Left ventricle myocardium superior (tissue), 1 donor: ENCODE measurements around the gene TSPAN12. TPM values are rescaled to one million over a fixed set of nuclear protein-coding genes. Genes with fewer than 3 reads are reported as not detected.
"Not testable (repeated sequence)": the region's sequence is repeated elsewhere in the genome, so short reads cannot be mapped to it uniquely, and the experiment has no call there.

ENCODE experiments used
- ATAC-seq: fragments of 200-7000 bp; cut with Tn5 transposase; one replicate; pipeline ENCODE4 v1.9.1; 2020; ENCODE audit warnings: mild to moderate bottlenecking, moderate library complexity
- DNase-seq: peaks from one replicate; pipeline ENCODE4 v3.0.0-alpha.2; 2020
- intact Hi-C: fragments of 100-400 bp; cut with micrococcal nuclease; formaldehyde crosslinking; loops from one replicate; pipeline ENCODE4 v1.11.0; 2022
- long read RNA-seq: library from polyadenylated mRNA; unstranded; transcript quantifications from one replicate; pipeline ENCODE4 v2.0.0, GENCODE V29; 2021
- total RNA-seq: library from RNA; stranded (reverse); fragmentation: NEBNext Ultra II Directional; extraction: Animal tissue kit (Norgen Biotek cat#: 25700); gene quantifications from one replicate; pipeline ENCODE4 v1.2.1, GENCODE V29; 2021
- donor health status: DM: no; HTN: yes; CAD: no; lungs with severe emphysema.

TSPAN12 gene
- total RNA-seq: 69.0 TPM
- long read RNA-seq, transcript TSPAN12-201 (8 exons, 2,798 nt): major isoform, 115 of 160 reads
- long read RNA-seq, partial matches to known transcripts: 16 of 160 reads
- long read RNA-seq, other reads (novel, unspliced or antisense): 29 of 160 reads

GRCh38 chr7:120857588-120858573 lies at the start of gene TSPAN12:
Gene TSPAN12 (minus strand): TSS chr7:120858144. CDS start chr7:120856763, 1,381 bp downstream.
- intact Hi-C loops: loop anchor here (10.0 kb wide), 1 partner anchor 53 kb away; no protein-coding TSS in a partner anchor
- ATAC-seq (peak; percentile 95), DNase-seq (peak; percentile 92)

DNA sequence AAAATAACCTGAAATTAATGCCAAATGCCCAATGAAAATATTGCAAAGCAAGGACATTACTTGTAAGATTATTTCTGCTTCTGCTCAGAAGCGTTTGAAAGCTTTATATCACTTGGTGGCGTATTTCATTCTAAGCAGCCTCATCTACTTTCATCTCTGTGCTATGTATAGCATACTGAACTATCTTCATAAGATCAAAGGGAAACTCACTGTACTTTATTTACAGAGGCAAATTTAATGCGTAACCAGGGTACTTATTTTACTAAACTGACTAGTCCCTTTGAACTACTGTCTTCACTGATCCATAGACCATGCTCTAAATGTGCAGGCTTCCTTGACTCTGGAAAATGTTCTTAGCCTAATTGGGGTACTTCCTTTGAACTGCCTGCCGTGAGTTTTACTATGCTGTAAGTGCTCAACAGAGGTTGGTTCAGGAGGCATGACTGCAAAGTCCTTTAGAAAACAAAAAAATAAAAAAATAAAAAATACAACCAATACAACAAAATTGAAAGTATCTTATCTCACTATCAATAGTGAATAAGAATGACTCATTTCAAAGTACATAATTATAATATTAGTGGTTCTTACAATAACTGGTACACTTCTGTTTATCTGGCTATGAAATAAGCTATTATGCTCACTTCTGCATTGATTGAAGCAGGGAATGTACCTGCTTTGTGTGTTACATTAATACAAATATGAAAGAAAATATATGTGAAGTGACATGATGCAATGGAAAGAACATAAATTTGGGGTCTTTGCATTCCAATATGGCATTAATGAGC lies 41.0 kb upstream of the TSPAN12 start:
- no peak for ATAC-seq
- intact Hi-C loops: no loop called here
- no peak for DNase-seq

DNA sequence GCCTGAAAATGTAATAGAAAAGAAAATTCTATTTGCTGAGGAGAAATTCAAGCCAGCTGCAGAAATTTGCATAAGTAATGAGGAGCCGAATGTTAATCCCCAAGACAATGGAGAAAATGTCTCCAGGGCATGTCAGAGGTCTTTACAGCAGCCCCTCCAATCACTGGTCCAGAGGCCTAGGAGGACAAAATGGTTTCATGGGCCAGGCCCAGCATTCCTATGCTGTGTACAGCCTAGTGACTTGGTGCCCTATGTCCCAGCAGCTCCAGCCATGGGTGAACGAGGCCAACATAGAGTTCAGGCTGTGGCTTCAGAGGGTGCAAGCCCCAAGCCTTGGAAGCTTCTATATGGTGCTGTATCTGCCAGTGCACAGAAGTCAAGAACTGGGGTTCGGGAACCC lies 37.3 kb upstream of the TSPAN12 start:
- DNase-seq, ATAC-seq, intact Hi-C loops: not testable (repeated sequence)

- DNase-seq, intact Hi-C loops, ATAC-seq: not testable (repeated sequence)
Measured at GRCh38 chr7:120885602-120886001, 27.7 kb upstream of the TSPAN12 start.

GRCh38 chr7:120877701-120878100 lies 19.8 kb upstream of the TSPAN12 start:
- ATAC-seq: no peak
- intact Hi-C loops: no loop called here
- no peak for DNase-seq

DNA sequence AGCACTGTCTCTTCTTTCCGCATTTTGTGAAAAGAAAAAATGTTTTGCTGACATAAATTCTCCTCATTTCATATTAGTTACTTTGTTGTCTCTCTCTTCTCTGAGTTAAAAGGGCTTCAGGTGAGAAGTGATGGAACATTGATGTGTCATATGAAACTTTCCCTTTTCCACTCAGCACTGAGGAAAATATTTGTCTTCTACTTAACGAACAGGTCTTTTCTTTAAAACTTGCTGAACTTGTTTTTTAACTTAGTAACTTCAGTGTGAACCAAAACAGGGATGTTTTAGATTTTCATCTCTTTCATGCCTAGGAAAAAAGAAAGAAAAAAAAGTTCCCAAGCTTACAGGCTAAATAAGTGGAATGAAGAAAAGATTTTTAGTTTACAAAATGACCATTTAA lies 19.0 kb upstream of the TSPAN12 start:
- ATAC-seq (no peak), DNase-seq (no peak)
- intact Hi-C loops: no loop called here

DNA sequence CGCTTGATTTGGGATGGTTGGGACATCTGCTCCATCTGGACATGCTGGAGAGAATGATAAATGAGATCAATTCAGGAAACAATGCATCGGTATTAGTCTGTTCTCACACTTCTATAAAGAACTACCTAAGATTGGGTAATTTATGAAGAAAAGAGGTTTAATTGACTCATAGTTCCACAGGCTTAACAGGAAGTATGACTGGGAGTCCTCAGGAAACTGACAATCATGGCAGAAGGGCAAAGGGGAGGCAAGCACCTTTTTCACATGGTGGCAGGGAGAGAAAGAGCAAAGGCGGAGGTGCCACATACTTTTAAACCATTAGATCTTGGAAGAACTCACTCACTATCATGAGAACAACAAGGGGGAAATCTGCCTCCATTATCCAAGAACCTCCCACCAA lies 16.8 kb upstream of the TSPAN12 start:
- no peak for DNase-seq
- intact Hi-C loops: no loop called here
- no peak for ATAC-seq

DNA sequence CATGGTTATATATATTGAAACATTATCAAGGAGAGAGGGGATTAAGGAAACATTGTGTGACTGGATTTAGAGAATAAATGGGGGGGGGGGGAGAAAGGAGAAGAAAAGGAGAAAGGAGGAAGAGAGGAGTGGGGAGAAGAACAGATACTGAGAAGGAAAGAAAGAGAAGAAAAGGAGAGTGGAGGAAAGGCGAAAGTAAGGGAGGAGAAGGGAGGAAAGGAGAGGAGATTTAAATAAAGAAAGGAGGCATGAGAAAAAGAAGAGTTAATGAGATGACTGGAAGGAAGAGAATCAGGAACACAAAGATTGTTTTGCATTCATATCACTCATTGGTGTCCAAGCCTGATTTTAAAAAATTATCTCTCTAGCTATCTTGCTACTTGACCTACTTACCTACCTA lies 16.1 kb upstream of the TSPAN12 start:
- intact Hi-C loops: no loop called here
- no peak for ATAC-seq
- no peak for DNase-seq

DNA sequence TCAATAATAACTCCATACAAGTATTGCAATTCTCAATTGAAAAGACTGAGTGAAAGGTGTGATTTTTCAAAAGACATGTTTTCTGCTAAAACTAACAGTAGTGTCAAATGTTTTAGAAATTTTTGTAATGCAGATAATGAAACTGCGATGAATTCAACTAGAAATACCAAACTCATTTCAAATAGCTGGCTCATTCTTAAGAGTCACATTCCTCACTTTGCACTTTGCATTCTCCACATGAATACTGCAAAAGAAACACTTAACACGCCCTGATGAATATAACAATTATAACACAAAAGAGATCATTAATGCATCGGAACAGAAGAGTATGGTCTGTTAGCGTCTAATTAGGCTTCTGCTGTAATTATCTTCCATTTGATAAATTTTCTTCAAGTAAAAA lies 15.5 kb upstream of the TSPAN12 start:
- no peak for ATAC-seq
- no peak for DNase-seq
- intact Hi-C loops: no loop called here

- ATAC-seq (no peak), DNase-seq (no peak)
- intact Hi-C loops: no loop called here
Measured at GRCh38 chr7:120869700-120870099, 11.8 kb upstream of the TSPAN12 start.

GRCh38 chr7:120867932-120868331 lies 10.0 kb upstream of the TSPAN12 start:
- DNase-seq (no peak), ATAC-seq (no peak)
- intact Hi-C loops: no loop called here

DNA sequence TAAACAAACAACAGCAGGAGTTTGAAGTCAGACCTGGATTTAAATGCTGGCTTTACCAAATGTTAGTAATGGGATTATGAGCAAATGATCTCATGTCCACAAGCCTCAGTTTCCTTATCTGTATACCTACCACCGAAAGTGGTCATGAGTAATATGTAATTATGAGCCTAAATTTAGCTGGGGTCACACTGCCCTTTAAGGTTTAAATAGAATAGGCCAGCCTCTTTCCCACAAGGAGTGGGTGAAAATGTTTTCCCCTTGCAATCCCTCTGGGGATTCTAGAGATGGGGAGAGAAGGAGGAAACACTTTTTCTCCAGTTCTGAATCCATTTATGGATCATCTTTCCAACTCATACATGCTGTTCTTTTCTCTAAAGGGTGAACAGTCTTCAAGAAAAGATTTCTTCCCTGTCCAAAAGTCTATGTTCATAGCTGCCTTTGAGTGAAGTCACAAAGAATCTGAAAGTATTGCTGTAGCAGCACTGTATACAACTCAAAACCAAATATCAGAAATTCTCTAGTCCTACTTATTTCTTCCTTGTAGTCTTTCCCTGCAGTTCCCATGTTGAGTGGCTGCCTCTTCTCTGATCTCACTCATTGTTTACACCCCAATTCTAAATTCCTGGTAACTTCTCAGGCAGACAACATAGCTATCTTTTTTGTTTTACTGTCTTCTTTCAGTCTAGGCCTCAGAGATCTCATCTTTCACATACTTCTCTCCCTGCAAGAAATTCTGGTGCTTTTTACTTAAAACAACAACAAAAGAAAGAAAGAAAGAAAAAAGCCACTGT lies 7.4 kb upstream of the TSPAN12 start:
- intact Hi-C loops: no loop called here
- peak; percentile 53 for ATAC-seq
- DNase-seq: no peak

- ATAC-seq (no peak), DNase-seq (no peak)
- intact Hi-C loops: no loop called here
Measured at GRCh38 chr7:120864141-120864900, 6.4 kb upstream of the TSPAN12 start.

DNA sequence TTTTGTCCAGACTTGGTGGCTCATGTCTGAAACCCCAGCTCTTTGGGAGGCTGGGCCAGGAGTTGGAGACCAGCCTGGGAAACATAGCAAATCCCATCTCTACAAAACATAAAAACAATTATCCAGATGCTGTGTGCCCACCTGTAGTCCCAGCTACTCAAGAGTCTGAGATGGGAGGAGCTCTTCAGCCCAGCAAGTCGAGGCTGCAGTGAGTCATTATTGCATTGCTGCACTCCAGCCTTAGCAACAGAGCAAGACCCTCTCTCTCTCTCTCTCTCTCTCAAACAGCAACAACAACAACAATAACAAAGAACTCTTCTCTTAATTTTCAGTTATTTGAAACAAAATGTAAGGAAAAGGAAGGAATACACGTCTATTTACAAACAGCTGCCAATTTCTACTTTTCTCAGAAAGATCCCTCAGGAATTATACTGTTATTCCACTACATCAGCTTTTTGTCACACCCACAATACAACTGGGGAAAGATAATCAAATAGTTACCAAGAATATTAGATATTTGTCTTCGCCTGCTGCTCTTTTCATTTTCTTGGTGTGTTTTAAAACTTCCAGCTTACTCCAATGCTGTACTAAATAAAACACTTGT lies 5.1 kb upstream of the TSPAN12 start:
- ATAC-seq: no peak
- intact Hi-C loops: no loop called here
- DNase-seq: no peak

DNA sequence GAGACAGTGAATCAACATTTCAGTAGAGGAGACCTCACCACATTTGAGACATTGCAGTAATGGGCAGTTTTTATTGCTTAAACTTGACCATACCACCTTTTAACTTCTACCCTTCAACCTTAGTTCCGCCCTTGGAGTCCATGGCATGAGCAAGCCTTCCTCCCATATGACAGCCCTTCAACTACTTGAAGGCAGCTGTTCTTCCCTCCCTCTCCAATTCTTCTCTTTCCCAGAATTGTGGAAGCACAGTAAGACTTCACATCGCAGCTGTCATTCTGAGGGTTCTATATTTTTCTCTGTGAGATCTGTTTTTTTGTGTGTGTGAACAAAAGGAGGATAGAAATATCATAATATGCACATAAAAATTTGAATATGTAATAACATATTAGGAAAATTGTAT lies 2.2 kb upstream of the TSPAN12 start:
- DNase-seq: no peak
- intact Hi-C loops: no loop called here
- ATAC-seq: no peak

GRCh38 chr7:120859459-120859858 lies 1.5 kb upstream of the TSPAN12 start:
- intact Hi-C loops: loop anchor here (10.0 kb wide), 1 partner anchor 55 kb away; no protein-coding TSS in a partner anchor
- DNase-seq: no peak

DNA sequence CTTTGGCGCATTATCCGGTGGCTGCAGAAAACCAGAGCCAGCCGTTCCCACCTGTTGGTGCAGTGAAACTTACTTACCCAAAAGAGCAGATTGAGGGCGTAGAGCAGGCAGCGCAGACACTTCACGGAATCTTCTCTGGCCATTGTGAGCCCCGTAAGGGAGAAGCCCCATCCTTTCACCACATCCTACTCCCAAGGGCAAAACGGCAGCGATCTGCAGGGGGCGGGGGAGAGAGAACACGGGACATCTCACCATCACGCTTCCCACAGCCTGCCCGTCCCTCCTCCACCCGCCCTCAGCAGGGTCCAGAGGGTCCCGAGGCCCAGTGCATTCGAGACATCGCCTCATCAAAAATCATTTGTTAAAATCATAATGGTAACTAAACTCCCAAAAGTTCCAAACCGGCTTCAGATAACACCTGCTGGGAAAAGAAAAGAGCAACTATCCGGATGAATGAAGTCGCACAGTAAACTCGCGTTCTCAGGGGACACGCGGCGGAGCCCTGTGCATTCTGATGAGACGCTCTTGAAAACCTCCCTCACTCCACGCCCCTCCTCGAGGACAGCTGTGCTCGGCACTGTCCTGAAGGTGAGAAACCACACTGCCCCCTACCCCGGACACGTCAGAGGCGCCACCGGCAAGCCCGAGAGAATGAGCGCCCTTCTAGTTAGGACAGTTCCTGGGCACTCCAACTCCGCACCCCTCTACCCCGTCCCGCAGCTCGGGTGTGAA lies 1.2 kb downstream of the TSPAN12 start:
- intact Hi-C loops: loop anchor here (10.0 kb wide), 1 partner anchor 52 kb away; no protein-coding TSS in a partner anchor
- ATAC-seq (peak; percentile 65), DNase-seq (peak; percentile 61)

More at GRCh38 chr7:120859459-120859858, 1.5 kb upstream of the TSPAN12 start:
- no peak for ATAC-seq
